Heart right ventricle (tissue), 16 donors: Measurements from ENCODE around the gene DCLRE1B. TPM values are rescaled to one million over a fixed set of nuclear protein-coding genes. Genes with fewer than 3 reads are reported as not detected.
"Not testable (repeated sequence)": the region's sequence is repeated elsewhere in the genome, so short reads cannot be mapped to it uniquely, and the experiment has no call there.

Source experiments
- ATAC-seq, 8 donors: fragments of 200-7000 bp; cut with Tn5 transposase; one replicate each; pipeline ENCODE4 v1.9.1; 2020; ENCODE audit warnings: mild to moderate bottlenecking in 8 of 8, moderate library complexity in 8 of 8, moderate number of reproducible peaks in 1 of 8
- DNase-seq, 2 donors: peaks; one replicate each; pipeline ENCODE4 v3.0.0-alpha.2; 2020
- H3K27ac ChIP-seq, 10 donors: fragments of 200-600 bp; sonication (generic) in 2 of 10; one replicate each; pipeline versions ENCODE4 v1.5.0 to v1.8.0; 2020 to 2022; ENCODE audit warnings: mild to moderate bottlenecking in 3 of 10
- H3K27me3 ChIP-seq, 7 donors: fragments of 200-600 bp; one replicate each; pipeline ENCODE4 v1.8.0; 2021 to 2022; ENCODE audit warnings: mild to moderate bottlenecking in 2 of 7
- H3K36me3 ChIP-seq, 9 donors: fragments of 200-600 bp; sonication (generic) in 1 of 9; one replicate each; pipeline versions ENCODE4 v1.5.0 to v1.8.0; 2020 to 2022; ENCODE audit warnings: mild to moderate bottlenecking in 2 of 9
- H3K4me1 ChIP-seq, 9 donors: fragments of 200-600 bp; sonication (generic) in 1 of 9; one replicate each; pipeline versions ENCODE4 v1.5.0 to v1.8.0; 2020 to 2022; ENCODE audit warnings: mild to moderate bottlenecking in 4 of 9
- H3K4me3 ChIP-seq, 10 donors: fragments of 200-600 bp; sonication (generic) in 2 of 10; one replicate each; pipeline versions ENCODE4 v1.5.0 to v1.8.0; 2020 to 2022; ENCODE audit warnings: mild to moderate bottlenecking in 7 of 10, moderate library complexity in 2 of 10
- H3K9me3 ChIP-seq, 11 donors: fragments of 200-600 bp in 10 of 11; sonication (generic) in 2 of 11; one replicate each; pipeline versions ENCODE4 v1.5.0 to v1.8.0; 2013 to 2022; ENCODE audit warnings: mild to moderate bottlenecking in 2 of 11, control low read depth in 1 of 11, moderate library complexity in 1 of 11
- CTCF ChIP-seq, 9 donors: fragments of 200-600 bp; sonication (generic) in 2 of 9; IDR thresholded peaks; one replicate each; pipeline versions ENCODE4 v1.5.0 to v1.8.0; 2021 to 2022; ENCODE audit warnings: antibody characterized with exemption in 9 of 9, mild to moderate bottlenecking in 5 of 9, moderate library complexity in 1 of 9
- WGBS, 2 donors: extraction: QIAGEN DNeasy Blood & Tissue Kit; methylation state at CpG; one replicate each; pipeline ENCODE4 v1.1.7; 2013; ENCODE audit warnings: inconsistent platforms in 1 of 2; 5-methylcytosine and 5-hydroxymethylcytosine counted together
- intact Hi-C, 10 donors: fragments of 100-400 bp; cut with DNase I; formaldehyde crosslinking; loops; one replicate each; pipeline versions ENCODE4 v1.11.1 to v1.14.2; 2022
- polyA plus RNA-seq, 2 donors: library from polyadenylated mRNA; stranded (reverse); fragments of 200-250 nt; gene quantifications; one replicate each; pipeline ENCODE4 v1.2.3, GENCODE V29; 2013
- total RNA-seq, 10 donors: library from RNA; stranded (reverse); fragmentation: NEBNext Ultra II Directional in 3 of 10; extraction: Animal tissue kit (Norgen Biotek cat#: 25700) in 3 of 10; gene quantifications; one replicate each; pipeline versions ENCODE4 v1.2.1 to v1.2.4, GENCODE V29; 2021 to 2023
- donor health status: Arrhythmogenic right ventricular cardiomyopathy.
- donor health status: ischemic (EF 13 %, LVEDD 7.1; RV severe dilation, severe dysfunction).
- donor health status: healthy with polysubstance abuse.
- donor health status: DM: no; HTN: yes; CAD: no.
- donor health status: DM: no; HTN: no; CAD: no.
- donor health status: ischemic (EF 25% LVEDD 6.9; RV normal size, moderate dysfunction).
- donor health status: ischemic (EF 25% LVEDD 5.7; RV mildly dilated, moderate dysfunction).
- donor health status: healthy.
- donor health status: DM: yes; HTN: yes; CAD: no.
- donor health status: Ischemic cardiomyopathy.
- donor health status: ischemic (EF 35%, LVEDD 5.7; RV mildly dilated, moderate dysfunction).
- donor health status: nonischemic (EF 11% LVEDD 7.7; RV severe dilation, severe dysfunction).
- donor health status: DM: yes; HTN: yes; CAD: no.
- donor health status: PGD.
- donor health status: ischemic (EF 29% LVEDD 5.4; RV normal size, mild dysfunction).
- donor health status: nonischemic (EF 23%, LVEDD 6.1; RV moderate dilation, normal function).

DCLRE1B gene
- total and polyA plus RNA-seq, 12 donors, result 0.59 to 4.2 (median 2.0) TPM

- Histone ChIP-seq H3K36me3 (peaks cover 0 to 50% (median 7%) of the 10 kb centered on the region in 9 donors), H3K27me3 (no peaks in the 10 kb centered on the region), H3K27ac (no peak overlapping the region), H3K4me1 (peaks cover 5 to 54% (median 31%) of the 10 kb centered on the region in 9 donors), H3K4me3 (no peak overlapping the region), H3K9me3 (no peaks in the 10 kb centered on the region)
- ATAC-seq, result no peak
- no peak for TF ChIP-seq CTCF (IDR thresholded peaks at IDR 0.05)
- 98 to 100% methylated on average over 1 of the region's 1 CpG for WGBS, 2 donors
- intact Hi-C loops, result no loop called here
- no peak for DNase-seq
Observed at GRCh38 chr1:113945329-113945728, 40.2 kb downstream of the DCLRE1B start.

- 29 to 64% methylated on average over 1 of the region's 1 CpG for WGBS, 2 donors
- TF ChIP-seq CTCF (IDR thresholded peaks at IDR 0.05), result no peak
- Histone ChIP-seq H3K27ac (no peak overlapping the region), H3K9me3 (no peaks in the 10 kb centered on the region), H3K4me1 (peaks cover 5 to 50% (median 31%) of the 10 kb centered on the region in 9 donors), H3K4me3 (no peak overlapping the region), H3K36me3 (peaks cover 0 to 42% (median 0%) of the 10 kb centered on the region in 9 donors), H3K27me3 (no peaks in the 10 kb centered on the region)
- DNase-seq (no peak), ATAC-seq (no peak)
- intact Hi-C loops, result loop anchor here in 1 of 10 donors (2.0 kb wide), 1 partner anchor 13 kb away; no protein-coding TSS in a partner anchor
Observed at GRCh38 chr1:113946112-113946511, 41.0 kb downstream of the DCLRE1B start.

- H3K9me3 ChIP-seq, result no peaks in the 10 kb centered on the region
- no peaks in the 10 kb centered on the region for H3K27me3 ChIP-seq
- TF ChIP-seq CTCF (IDR thresholded peaks at IDR 0.05), result no peak
- peak overlapping the region in 7 of 10 donors; percentile 9 to 69 (median 44) for H3K27ac ChIP-seq
- ATAC-seq (peak in 3 of 8 donors; percentile 46 to 59 (median 46)), DNase-seq (no peak)
- H3K4me3 ChIP-seq, result no peak overlapping the region
- H3K36me3 ChIP-seq, result peaks cover 0 to 35% (median 0%) of the 10 kb centered on the region in 9 donors
- WGBS, 2 donors, result 32 to 35% methylated on average over 3 of the region's 3 CpGs
- intact Hi-C loops, result loop anchor here in 1 of 10 donors (2.0 kb wide), 1 partner anchor 14 kb away; no protein-coding TSS in a partner anchor
- peaks cover 5 to 50% (median 31%) of the 10 kb centered on the region in 9 donors for H3K4me1 ChIP-seq
Observed at GRCh38 chr1:113946678-113947387, 41.7 kb downstream of the DCLRE1B start.

- intact Hi-C loops, result loop anchor here in 1 of 10 donors (2.0 kb wide), 1 partner anchor 15 kb away; no protein-coding TSS in a partner anchor
- Histone ChIP-seq H3K4me3 (no peak overlapping the region), H3K36me3 (peaks cover 0 to 28% (median 0%) of the 10 kb centered on the region in 9 donors), H3K27ac (peak overlapping the region in 7 of 10 donors; percentile 9 to 69 (median 44)), H3K4me1 (peaks cover 5 to 51% (median 34%) of the 10 kb centered on the region in 9 donors), H3K27me3 (no peaks in the 10 kb centered on the region), H3K9me3 (no peaks in the 10 kb centered on the region)
- ATAC-seq (no peak), DNase-seq (no peak)
- no peak for TF ChIP-seq CTCF (IDR thresholded peaks at IDR 0.05)
- WGBS, 2 donors, result 21 to 40% methylated on average over 3 of the region's 3 CpGs
Observed at GRCh38 chr1:113947388-113948107, 42.4 kb downstream of the DCLRE1B start.

GRCh38 chr1:113948151-113948550, 43.0 kb downstream of the DCLRE1B start:
- ATAC-seq, H3K27me3 ChIP-seq, DNase-seq, intact Hi-C loops, H3K4me3 ChIP-seq, H3K9me3 ChIP-seq: not testable (repeated sequence)
- peak overlapping the region in 4 of 10 donors; percentile 9 to 69 (median 54) for H3K27ac ChIP-seq
- H3K36me3 ChIP-seq, result peaks cover 0 to 24% (median 0%) of the 10 kb centered on the region in 9 donors
- peaks cover 5 to 50% (median 36%) of the 10 kb centered on the region in 9 donors for H3K4me1 ChIP-seq
- 81 to 90% methylated on average over 4 of the region's 4 CpGs for WGBS, 2 donors
